HL-60 (cell line): ENCODE measurements around the gene ZNF211.

Source experiments
- DNase-seq, 2 experiments: peaks; one replicate each; pipeline ENCODE4 v3.0.0-alpha.2; 2010 to 2020; ENCODE audit warnings: low read depth in 1 of 2, low spot score in 1 of 2
- H3K27ac ChIP-seq: fragments of 250-450 bp; sonication (Bioruptor Pico); replicated peaks from 2 replicates; pipeline ENCODE4 v1.5.1; 2020; ENCODE audit warnings: mild to moderate bottlenecking, moderate library complexity
- H3K27me3 ChIP-seq: fragments of 250-450 bp; sonication (Bioruptor Pico); 2 replicates; pipeline ENCODE4 v1.5.1; 2021; ENCODE audit warnings: mild to moderate bottlenecking, moderate library complexity; ENCODE audit not compliant: insufficient read depth, poor library complexity, severe bottlenecking
- H3K4me3 ChIP-seq: replicated peaks from 2 replicates; pipeline ENCODE4 v1.5.1; 2011; ENCODE audit warnings: mild to moderate bottlenecking, control low read depth, low read length; ENCODE audit not compliant: insufficient read depth
- CTCF ChIP-seq: IDR thresholded peaks from one replicate; pipeline ENCODE4 v1.5.1; 2011; ENCODE audit warnings: low read length, control low read depth, inconsistent platforms; ENCODE audit not compliant: insufficient read depth
- GABPA ChIP-seq: IDR thresholded peaks from 2 replicates; pipeline ENCODE4 v1.6.1; 2012; ENCODE audit warnings: low read depth
- POLR2AphosphoS5 ChIP-seq: IDR thresholded peaks from 2 replicates; pipeline ENCODE4 v1.6.1; 2012; ENCODE audit warnings: low read depth
- REST ChIP-seq: IDR thresholded peaks from 2 replicates; pipeline ENCODE4 v1.6.1; 2012; ENCODE audit warnings: low read depth; ENCODE audit not compliant: insufficient replicate concordance
- SPI1 ChIP-seq: IDR thresholded peaks from 2 replicates; pipeline ENCODE4 v1.6.1; 2012; ENCODE audit warnings: low read depth, mild to moderate bottlenecking, borderline replicate concordance

ZNF211 gene

GRCh38 chr19:57655443-57655842 lies 22.5 kb downstream of the ZNF211 start:
- Histone ChIP-seq H3K27me3 (no peaks in the 10 kb centered on the region), H3K4me3 (no peak overlapping the region), H3K27ac (no peak overlapping the region)
- DNase-seq: no peak
- no peak for TF ChIP-seq GABPA
- no peak for TF ChIP-seq CTCF
- TF ChIP-seq POLR2AphosphoS5: no peak
- TF ChIP-seq SPI1: no peak
- TF ChIP-seq REST: no peak

GRCh38 chr19:57656346-57656745 lies 23.4 kb downstream of the ZNF211 start:
- Histone ChIP-seq H3K4me3 (no peak overlapping the region), H3K27ac (no peak overlapping the region), H3K27me3 (no peaks in the 10 kb centered on the region)
- TF ChIP-seq SPI1 (no peak), POLR2AphosphoS5 (no peak), GABPA (no peak), REST (no peak), CTCF (no peak)
- DNase-seq: no peak

- TF ChIP-seq CTCF (no peak), GABPA (no peak), SPI1 (no peak), REST (no peak), POLR2AphosphoS5 (no peak)
- Histone ChIP-seq H3K4me3 (peak overlapping the region; percentile 35), H3K27ac (no peak overlapping the region), H3K27me3 (no peaks in the 10 kb centered on the region)
- peak in 1 of 2 experiments; percentile 23 for DNase-seq
These were observed 31.5 kb downstream of the ZNF211 start for GRCh38 chr19:57664269-57665127.
